ENCODE measurements around the gene MEIS1.

DNA sequence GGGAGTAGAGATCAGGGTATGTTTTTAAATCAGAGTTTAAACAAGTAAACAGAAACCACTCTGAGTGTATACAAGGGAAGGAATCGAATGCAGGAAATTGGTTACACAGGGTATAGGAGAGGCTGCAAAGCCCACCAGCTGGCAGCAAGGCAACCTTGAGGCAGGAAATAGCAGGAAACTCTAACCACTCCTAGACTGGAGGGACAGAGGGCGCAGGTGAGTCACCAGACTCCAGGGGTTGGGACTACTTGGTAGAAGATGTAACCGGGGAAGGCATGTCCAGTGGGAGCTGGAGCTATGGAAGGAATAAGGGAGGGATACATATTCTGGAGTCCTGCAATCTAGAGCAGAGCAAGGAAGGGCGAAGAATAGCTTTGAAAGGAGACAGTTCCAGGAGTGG lies 152.3 kb downstream of the MEIS1 start:
- TF ChIP-seq, protein P1, sequence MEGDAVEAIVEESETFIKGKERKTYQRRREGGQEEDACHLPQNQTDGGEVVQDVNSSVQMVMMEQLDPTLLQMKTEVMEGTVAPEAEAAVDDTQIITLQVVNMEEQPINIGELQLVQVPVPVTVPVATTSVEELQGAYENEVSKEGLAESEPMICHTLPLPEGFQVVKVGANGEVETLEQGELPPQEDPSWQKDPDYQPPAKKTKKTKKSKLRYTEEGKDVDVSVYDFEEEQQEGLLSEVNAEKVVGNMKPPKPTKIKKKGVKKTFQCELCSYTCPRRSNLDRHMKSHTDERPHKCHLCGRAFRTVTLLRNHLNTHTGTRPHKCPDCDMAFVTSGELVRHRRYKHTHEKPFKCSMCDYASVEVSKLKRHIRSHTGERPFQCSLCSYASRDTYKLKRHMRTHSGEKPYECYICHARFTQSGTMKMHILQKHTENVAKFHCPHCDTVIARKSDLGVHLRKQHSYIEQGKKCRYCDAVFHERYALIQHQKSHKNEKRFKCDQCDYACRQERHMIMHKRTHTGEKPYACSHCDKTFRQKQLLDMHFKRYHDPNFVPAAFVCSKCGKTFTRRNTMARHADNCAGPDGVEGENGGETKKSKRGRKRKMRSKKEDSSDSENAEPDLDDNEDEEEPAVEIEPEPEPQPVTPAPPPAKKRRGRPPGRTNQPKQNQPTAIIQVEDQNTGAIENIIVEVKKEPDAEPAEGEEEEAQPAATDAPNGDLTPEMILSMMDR (IDR thresholded peaks at IDR 0.05; ENCODE audit: extremely low read depth in 1 of 2, insufficient read depth in 1 of 2, low read depth in 1 of 2, low read length in 2 of 2): no peak
- TF ChIP-seq POLR2A (IDR thresholded peaks at IDR 0.05; ENCODE audit: low read depth, low read length) (no peak), EZH2 (IDR thresholded peaks at IDR 0.05; ENCODE audit: borderline replicate concordance, low read depth, low read length, severe bottlenecking) (no peak), FOS (IDR thresholded peaks at IDR 0.05; ENCODE audit: borderline replicate concordance, insufficient read depth, low read length) (no peak)

Measured in endothelial cell of umbilical vein (primary cell).